MM.1S (cell line): ENCODE data around the gene MAP3K5.

Experiments used
- DNase-seq: peaks from one replicate; pipeline ENCODE4 v3.0.0-alpha.2; 2015
- H2AFZ ChIP-seq: fragments of 300-600 bp; sonication (generic); 2 replicates; pipeline ENCODE4 v1.6.0; 2016; ENCODE audit warnings: antibody characterized with exemption, low read length
- H3F3A ChIP-seq: fragments of 300-600 bp; sonication (generic); 2 replicates; pipeline ENCODE4 v1.6.1; 2016; ENCODE audit warnings: mild to moderate bottlenecking, antibody characterized with exemption, low read length, moderate library complexity, mixed read lengths; ENCODE audit not compliant: insufficient read depth
- H3K27ac ChIP-seq: fragments of 300-600 bp; sonication (generic); 2 replicates; pipeline ENCODE4 v1.5.1; 2016; ENCODE audit warnings: mild to moderate bottlenecking, low read length
- H3K27me3 ChIP-seq: fragments of 300-600 bp; sonication (generic); replicated peaks from 2 replicates; pipeline ENCODE4 v1.6.0; 2016; ENCODE audit warnings: low read length; ENCODE audit not compliant: insufficient read depth
- H3K36me3 ChIP-seq: fragments of 300-600 bp; sonication (generic); replicated peaks from 2 replicates; pipeline ENCODE4 v1.6.1; 2016; ENCODE audit warnings: mild to moderate bottlenecking, low read length, mixed read lengths; ENCODE audit not compliant: insufficient read depth
- H3K4me1 ChIP-seq: fragments of 300-600 bp; sonication (generic); 2 replicates; pipeline ENCODE4 v1.6.1; 2016; ENCODE audit warnings: low read length, mixed read lengths
- H3K4me2 ChIP-seq: fragments of 300-600 bp; sonication (generic); 2 replicates; pipeline ENCODE4 v1.6.0; 2016; ENCODE audit warnings: low read depth, low read length
- H3K4me3 ChIP-seq: fragments of 300-600 bp; sonication (generic); 2 replicates; pipeline ENCODE4 v1.5.1; 2016; ENCODE audit warnings: low read length, mixed read lengths
- H3K79me2 ChIP-seq: fragments of 300-600 bp; sonication (generic); 2 replicates; pipeline ENCODE4 v1.6.1; 2016; ENCODE audit warnings: mixed run types, low read length, mixed read lengths
- H3K9ac ChIP-seq: fragments of 300-600 bp; sonication (generic); 2 replicates; pipeline ENCODE4 v1.6.1; 2016; ENCODE audit warnings: low read length, mixed read lengths
- H3K9me2 ChIP-seq: fragments of 300-600 bp; sonication (generic); replicated peaks from 2 replicates; pipeline ENCODE4 v1.6.1; 2016; ENCODE audit warnings: mild to moderate bottlenecking, low read length, mixed read lengths; ENCODE audit not compliant: insufficient read depth
- H3K9me3 ChIP-seq: fragments of 300-600 bp; sonication (generic); replicated peaks from 2 replicates; pipeline ENCODE4 v1.6.1; 2016; ENCODE audit warnings: mild to moderate bottlenecking, low read length, mixed read lengths; ENCODE audit not compliant: insufficient read depth
- H4K20me1 ChIP-seq: fragments of 300-600 bp; sonication (generic); 2 replicates; pipeline ENCODE4 v1.6.1; 2016; ENCODE audit warnings: mild to moderate bottlenecking, low read length, moderate library complexity, mixed read lengths; ENCODE audit not compliant: insufficient read depth
- EZH2 ChIP-seq: fragments of 300-600 bp; sonication (generic); optimal IDR thresholded peaks from 2 replicates; pipeline ENCODE3; 2017; ENCODE audit warnings: low read depth, mild to moderate bottlenecking, antibody characterized with exemption, low read length, mixed read lengths
- EZH2phosphoT487 ChIP-seq: fragments of 300-600 bp; sonication (generic); IDR thresholded peaks from 2 replicates; pipeline ENCODE4 v1.6.1; 2018; ENCODE audit warnings: antibody characterized with exemption, low read length
- TF ChIP-seq, protein P1 (sequence below): fragments of 300-600 bp; sonication (generic); IDR thresholded peaks from 2 replicates; pipeline ENCODE4 v1.5.1; 2016; ENCODE audit warnings: antibody characterized with exemption, low read length, mixed read lengths

The MAP3K5 gene

GRCh38 chr6:136546331-136546730, 245.9 kb downstream of the MAP3K5 start:
- no peak for DNase-seq
- no peaks in the 10 kb centered on the region for H4K20me1 ChIP-seq
- H3K9me3 ChIP-seq = no peaks in the 10 kb centered on the region
- H3K27me3 ChIP-seq = no peaks in the 10 kb centered on the region
- no peak overlapping the region for H3K4me3 ChIP-seq
- no peak overlapping the region for H2AFZ ChIP-seq
- H3K79me2 ChIP-seq = peaks cover 7% of the 10 kb centered on the region; the same call in 1 of the 2 replicates
- no peak overlapping the region for H3K9ac ChIP-seq
- H3K36me3 ChIP-seq = no peaks in the 10 kb centered on the region
- TF ChIP-seq EZH2 = no peak
- TF ChIP-seq, protein P1, sequence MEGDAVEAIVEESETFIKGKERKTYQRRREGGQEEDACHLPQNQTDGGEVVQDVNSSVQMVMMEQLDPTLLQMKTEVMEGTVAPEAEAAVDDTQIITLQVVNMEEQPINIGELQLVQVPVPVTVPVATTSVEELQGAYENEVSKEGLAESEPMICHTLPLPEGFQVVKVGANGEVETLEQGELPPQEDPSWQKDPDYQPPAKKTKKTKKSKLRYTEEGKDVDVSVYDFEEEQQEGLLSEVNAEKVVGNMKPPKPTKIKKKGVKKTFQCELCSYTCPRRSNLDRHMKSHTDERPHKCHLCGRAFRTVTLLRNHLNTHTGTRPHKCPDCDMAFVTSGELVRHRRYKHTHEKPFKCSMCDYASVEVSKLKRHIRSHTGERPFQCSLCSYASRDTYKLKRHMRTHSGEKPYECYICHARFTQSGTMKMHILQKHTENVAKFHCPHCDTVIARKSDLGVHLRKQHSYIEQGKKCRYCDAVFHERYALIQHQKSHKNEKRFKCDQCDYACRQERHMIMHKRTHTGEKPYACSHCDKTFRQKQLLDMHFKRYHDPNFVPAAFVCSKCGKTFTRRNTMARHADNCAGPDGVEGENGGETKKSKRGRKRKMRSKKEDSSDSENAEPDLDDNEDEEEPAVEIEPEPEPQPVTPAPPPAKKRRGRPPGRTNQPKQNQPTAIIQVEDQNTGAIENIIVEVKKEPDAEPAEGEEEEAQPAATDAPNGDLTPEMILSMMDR = no peak
- no peak for TF ChIP-seq EZH2phosphoT487
- no peaks in the 10 kb centered on the region for H3K9me2 ChIP-seq
- no peak overlapping the region for H3K27ac ChIP-seq
- peaks cover 6% of the 10 kb centered on the region; the same call in 1 of the 2 replicates for H3F3A ChIP-seq
- H3K4me1 ChIP-seq = 0 out of 2 replicates have a peak, but pooled peaks cover 7% of the 10 kb centered on the region
- no peak overlapping the region for H3K4me2 ChIP-seq

DNA sequence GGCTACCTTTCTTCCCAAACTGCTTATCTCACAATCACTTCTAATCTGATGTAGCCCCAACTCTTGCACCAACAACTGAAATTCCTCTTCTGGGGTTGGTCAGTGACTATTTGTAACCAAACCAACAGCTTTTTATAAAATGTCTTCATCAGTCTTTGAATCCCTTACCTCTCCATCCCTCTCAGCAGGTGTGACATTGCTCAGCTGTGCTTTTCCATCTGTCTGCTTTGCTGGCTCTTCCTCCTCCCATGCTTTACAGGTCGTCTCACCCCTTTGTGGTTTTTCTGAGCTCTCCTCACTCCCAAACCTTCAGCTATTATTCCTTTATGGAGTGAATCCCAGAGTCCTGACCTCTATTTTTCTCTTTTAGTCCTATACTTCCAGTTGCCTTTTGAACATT, 248.0 kb downstream of the MAP3K5 start:
- Histone ChIP-seq H3K79me2 (peaks cover 3% of the 10 kb centered on the region; the same call in 1 of the 2 replicates), H3K4me1 (0 out of 2 replicates have a peak, but pooled peaks cover 4% of the 10 kb centered on the region), H3K4me3 (no peak overlapping the region), H4K20me1 (no peaks in the 10 kb centered on the region), H3K4me2 (no peak overlapping the region), H3K27me3 (no peaks in the 10 kb centered on the region), H3K36me3 (no peaks in the 10 kb centered on the region), H3K9me2 (no peaks in the 10 kb centered on the region), H3K9me3 (no peaks in the 10 kb centered on the region), H3F3A (no peaks in the 10 kb centered on the region), H3K9ac (no peak overlapping the region), H2AFZ (no peak overlapping the region), H3K27ac (no peak overlapping the region)
- DNase-seq = no peak
- TF ChIP-seq EZH2 (no peak), EZH2phosphoT487 (no peak)
- TF ChIP-seq, protein P1 = no peak

DNA sequence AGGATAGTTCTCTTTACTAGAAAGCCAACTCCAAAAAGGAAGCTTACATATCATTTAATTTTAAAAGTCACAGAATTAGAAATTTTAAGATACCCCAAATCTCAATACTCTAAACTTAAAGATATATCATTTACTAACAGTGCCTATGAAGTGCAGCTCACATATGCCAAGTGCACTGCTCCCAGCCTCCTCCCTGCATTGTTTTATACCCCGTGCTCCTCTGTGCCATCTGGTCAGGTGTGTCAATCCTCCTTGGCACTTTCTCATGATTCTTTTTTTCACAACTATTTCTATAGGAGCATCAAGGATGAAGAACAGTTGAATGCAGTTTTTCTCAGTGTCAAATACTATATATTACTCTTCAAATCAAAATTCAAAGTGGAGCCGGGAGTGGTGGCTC, 250.9 kb downstream of the MAP3K5 start:
- H3K4me2 ChIP-seq = no peak overlapping the region
- H3K27me3 ChIP-seq = no peaks in the 10 kb centered on the region
- no peak overlapping the region for H3K4me3 ChIP-seq
- H3K4me1 ChIP-seq = no peaks in the 10 kb centered on the region
- H3K9me2 ChIP-seq = no peaks in the 10 kb centered on the region
- H3K36me3 ChIP-seq = no peaks in the 10 kb centered on the region
- no peak overlapping the region for H3K27ac ChIP-seq
- no peak for TF ChIP-seq EZH2phosphoT487
- no peak for TF ChIP-seq EZH2
- TF ChIP-seq, protein P1 = no peak
- no peaks in the 10 kb centered on the region for H3K9me3 ChIP-seq
- no peaks in the 10 kb centered on the region for H4K20me1 ChIP-seq
- H3F3A ChIP-seq = no peaks in the 10 kb centered on the region
- H3K79me2 ChIP-seq = no peaks in the 10 kb centered on the region
- no peak for DNase-seq
- no peak overlapping the region for H3K9ac ChIP-seq
- no peak overlapping the region for H2AFZ ChIP-seq
